Posterior cingulate gyrus (tissue), 11 donors: ENCODE data around the gene KLRB1.
"Not testable (repeated sequence)": the region's sequence is repeated elsewhere in the genome, so short reads cannot be mapped to it uniquely, and the experiment has no call there.

Experiments used
- DNase-seq, 10 donors: peaks; one replicate each; pipeline versions ENCODE4 v3.0.0 to v3.0.0-alpha.2; 2020 to 2021; ENCODE audit warnings: mixed read lengths in 3 of 10
- intact Hi-C: fragments of 100-400 bp; cut with DNase I; formaldehyde crosslinking; loops from one replicate; pipeline ENCODE4 v1.15.1; 2023

KLRB1 gene

GRCh38 chr12:9607716-9608115, at the start of gene KLRB1:
TSS of gene KLRB1 (minus strand) at chr12:9607916. CDS start at chr12:9607839, 77 bp downstream.
- no peak for DNase-seq
- intact Hi-C loops, result no loop called here

GRCh38 chr12:9651265-9651729, 43.6 kb upstream of the KLRB1 start:
- intact Hi-C loops, result no loop called here
- DNase-seq, result no peak

GRCh38 chr12:9650151-9650576, 42.4 kb upstream of the KLRB1 start:
- no peak for DNase-seq
- intact Hi-C loops, result no loop called here

- intact Hi-C loops, result no loop called here
- DNase-seq, result no peak
These were observed 41.8 kb upstream of the KLRB1 start for GRCh38 chr12:9649532-9649940.

- no peak for DNase-seq
- intact Hi-C loops, result no loop called here
These were observed 41.2 kb upstream of the KLRB1 start for GRCh38 chr12:9648701-9649531.

GRCh38 chr12:9647825-9648700, 40.3 kb upstream of the KLRB1 start:
- intact Hi-C loops, result no loop called here
- peak; percentile 40 to 94 (median 58) for DNase-seq

GRCh38 chr12:9646794-9647781, 39.4 kb upstream of the KLRB1 start:
- no peak for DNase-seq
- intact Hi-C loops, result no loop called here

GRCh38 chr12:9644985-9645551, 37.4 kb upstream of the KLRB1 start:
- intact Hi-C loops, DNase-seq: not testable (repeated sequence)

- intact Hi-C loops, result no loop called here
- no peak for DNase-seq
These were observed 35.5 kb upstream of the KLRB1 start for GRCh38 chr12:9643266-9643660.

- DNase-seq, result no peak
- intact Hi-C loops, result no loop called here
These were observed 35.0 kb upstream of the KLRB1 start for GRCh38 chr12:9642606-9643265.

GRCh38 chr12:9640024-9640423, 32.3 kb upstream of the KLRB1 start:
- DNase-seq, result no peak
- intact Hi-C loops, result no loop called here

- no peak for DNase-seq
- intact Hi-C loops, result no loop called here
These were observed 29.1 kb upstream of the KLRB1 start for GRCh38 chr12:9636851-9637206.

- DNase-seq, result no peak
- intact Hi-C loops, result no loop called here
These were observed 28.6 kb upstream of the KLRB1 start for GRCh38 chr12:9636150-9636850.

- intact Hi-C loops, result no loop called here
- no peak for DNase-seq
These were observed 27.4 kb upstream of the KLRB1 start for GRCh38 chr12:9634969-9635754.

GRCh38 chr12:9634177-9634803, 26.6 kb upstream of the KLRB1 start:
- intact Hi-C loops, result no loop called here
- peak in 3 of 10 donors; percentile 32 to 47 (median 33) for DNase-seq

GRCh38 chr12:9632766-9633165, 25.1 kb upstream of the KLRB1 start:
- intact Hi-C loops, result no loop called here
- peak in 2 of 10 donors; percentile 63 to 68 for DNase-seq

GRCh38 chr12:9626821-9627220, 19.1 kb upstream of the KLRB1 start:
- intact Hi-C loops, result no loop called here
- DNase-seq, result no peak
